GM12892 (cell line): ENCODE results near the gene CD5L.

Experiments used
- POLR2A ChIP-seq: IDR thresholded peaks from 2 replicates; pipeline ENCODE4 v1.6.1; 2011; ENCODE audit warnings: low read depth, low read length, control low read depth
- TAF1 ChIP-seq: IDR thresholded peaks from 2 replicates; pipeline ENCODE4 v1.6.1; 2011; ENCODE audit warnings: low read depth, mild to moderate bottlenecking, control low read depth, low read length, borderline replicate concordance

GRCh38 chr1:157829711-157830110 lies 11.9 kb downstream of the CD5L start:
- no peak for TF ChIP-seq POLR2A
- TF ChIP-seq TAF1: no peak
